Measurements from ENCODE around the gene OR2V1.
"Not testable (repeated sequence)": the region's sequence is repeated elsewhere in the genome, so short reads cannot be mapped to it uniquely, and the experiment has no call there.

The OR2V1 gene

DNA sequence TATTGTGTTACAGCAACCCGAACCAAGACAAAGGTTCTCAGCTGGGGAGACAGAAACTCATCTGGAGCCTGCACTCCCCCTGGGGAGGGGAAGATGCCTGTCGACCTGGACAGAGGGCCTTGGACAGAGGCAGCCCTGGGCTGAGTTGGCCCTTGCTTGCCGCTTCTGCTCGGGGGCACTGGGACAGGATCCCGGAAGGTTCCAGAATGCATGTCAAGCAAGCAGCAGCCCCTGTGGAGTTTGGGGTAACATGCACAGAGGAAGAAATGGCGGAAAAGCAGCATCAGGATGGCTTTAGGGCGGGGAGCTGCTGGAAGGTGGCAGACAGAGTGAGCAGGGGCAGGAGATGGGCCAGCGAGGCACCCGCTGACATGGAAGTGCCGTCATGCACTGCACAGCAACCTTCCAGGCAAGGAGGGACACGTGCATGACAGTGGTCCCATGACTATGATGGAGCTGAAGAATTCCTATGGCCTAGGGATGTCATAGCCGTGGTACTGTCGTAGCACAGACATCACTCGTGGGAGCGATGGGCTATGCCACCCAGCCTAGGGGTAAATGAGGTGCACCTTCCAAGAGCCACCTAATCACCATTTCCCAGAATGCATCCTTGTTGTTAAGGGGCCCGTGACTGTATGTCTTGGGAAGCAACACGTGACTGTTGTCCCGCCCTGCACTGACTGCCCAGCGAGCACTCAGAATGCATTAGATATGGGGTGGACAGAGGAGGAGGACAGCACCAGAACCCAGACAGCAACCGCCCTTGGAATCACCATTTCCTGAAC is 26.2 kb downstream of the OR2V1 start:
- DNase-seq (ENCODE audit: low read depth in 3 of 3, low spot score in 1 of 3) = not testable (repeated sequence)

DNA sequence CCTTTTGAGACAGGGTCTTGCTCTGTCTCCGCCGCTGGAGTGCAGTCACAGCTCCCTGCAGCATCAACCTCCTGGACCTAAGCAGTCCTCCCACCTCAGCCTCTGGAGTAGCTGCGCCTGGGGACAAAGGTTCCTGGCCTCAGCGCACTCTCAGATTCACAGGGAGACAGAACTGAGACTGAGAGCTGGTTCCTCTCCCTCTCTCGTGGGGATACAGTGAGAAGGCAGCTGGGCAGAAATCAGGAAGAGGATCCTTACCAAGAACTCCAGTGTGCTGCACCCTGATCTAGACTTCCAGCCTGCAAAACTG is 26.8 kb downstream of the OR2V1 start:
- DNase-seq (ENCODE audit: low read depth in 3 of 3, low spot score in 1 of 3) = not testable (repeated sequence)

DNA sequence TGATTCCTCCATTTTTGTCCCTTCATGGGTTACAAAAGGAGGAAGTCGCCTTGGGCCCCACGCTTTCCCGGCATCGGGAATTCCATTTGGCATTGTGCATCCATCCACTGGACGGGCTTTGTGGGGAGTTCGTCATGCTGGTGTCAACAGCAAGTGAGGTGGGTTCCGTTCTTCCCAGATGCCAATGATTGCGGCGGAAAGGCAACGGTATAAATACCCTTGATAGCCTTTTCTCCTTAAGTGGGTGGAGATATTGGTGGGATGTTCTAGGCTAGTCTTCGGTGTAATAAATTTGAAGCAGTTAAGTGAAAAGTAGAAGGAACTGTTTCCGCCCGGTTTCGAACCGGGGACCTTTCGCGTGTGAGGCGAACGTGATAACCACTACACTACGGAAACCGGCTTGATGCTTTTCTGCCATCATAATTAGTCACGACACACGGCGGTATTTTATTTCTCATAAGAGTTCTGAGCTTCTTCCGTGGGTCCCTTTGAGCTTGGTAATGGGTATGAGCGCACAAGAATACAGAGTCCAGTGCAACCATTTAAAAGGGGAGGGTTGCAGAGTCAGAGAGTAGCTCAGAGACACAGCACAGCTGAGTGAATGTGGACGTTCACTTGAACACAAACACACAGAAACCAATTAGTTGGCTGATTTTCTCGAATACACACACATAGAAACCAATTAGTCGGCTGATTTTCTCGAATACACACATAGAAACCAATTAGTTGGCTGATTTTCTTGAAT is 28.9 kb downstream of the OR2V1 start:
- not testable (repeated sequence) for DNase-seq (ENCODE audit: low read depth in 3 of 3, low spot score in 1 of 3)

DNA sequence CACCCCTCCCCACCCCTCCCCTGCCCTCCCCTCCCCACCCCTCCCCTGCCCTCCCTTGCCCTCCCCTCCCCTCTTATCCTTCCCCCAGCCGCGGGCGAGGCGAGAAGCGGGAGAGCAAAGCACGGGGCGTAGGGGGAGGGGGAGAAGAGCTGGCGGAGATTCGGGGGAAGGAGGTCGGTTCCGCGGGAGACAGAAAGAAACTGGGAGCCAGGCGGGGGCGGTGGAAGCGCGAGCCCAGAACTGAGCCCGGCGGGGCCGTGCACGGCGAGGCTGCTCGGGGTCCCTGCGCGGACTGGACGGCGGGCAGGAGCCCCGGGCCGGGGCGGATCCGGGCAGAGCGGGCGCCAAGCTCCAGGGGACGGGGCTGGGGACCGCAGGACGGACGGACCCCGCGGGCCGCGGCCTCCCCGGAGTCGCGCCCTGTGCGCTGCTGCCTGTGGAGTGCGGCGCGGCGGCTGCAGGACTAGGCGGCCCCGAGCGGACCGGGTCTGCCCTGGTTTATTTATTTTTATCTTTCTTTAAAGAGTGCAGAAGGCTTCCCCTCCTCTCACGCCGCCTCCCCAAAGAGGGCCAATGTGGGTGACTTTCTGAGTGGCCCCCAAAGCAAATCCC is 29.8 kb downstream of the OR2V1 start:
- not testable (repeated sequence) for DNase-seq (ENCODE audit: low read depth in 3 of 3, low spot score in 1 of 3)

DNA sequence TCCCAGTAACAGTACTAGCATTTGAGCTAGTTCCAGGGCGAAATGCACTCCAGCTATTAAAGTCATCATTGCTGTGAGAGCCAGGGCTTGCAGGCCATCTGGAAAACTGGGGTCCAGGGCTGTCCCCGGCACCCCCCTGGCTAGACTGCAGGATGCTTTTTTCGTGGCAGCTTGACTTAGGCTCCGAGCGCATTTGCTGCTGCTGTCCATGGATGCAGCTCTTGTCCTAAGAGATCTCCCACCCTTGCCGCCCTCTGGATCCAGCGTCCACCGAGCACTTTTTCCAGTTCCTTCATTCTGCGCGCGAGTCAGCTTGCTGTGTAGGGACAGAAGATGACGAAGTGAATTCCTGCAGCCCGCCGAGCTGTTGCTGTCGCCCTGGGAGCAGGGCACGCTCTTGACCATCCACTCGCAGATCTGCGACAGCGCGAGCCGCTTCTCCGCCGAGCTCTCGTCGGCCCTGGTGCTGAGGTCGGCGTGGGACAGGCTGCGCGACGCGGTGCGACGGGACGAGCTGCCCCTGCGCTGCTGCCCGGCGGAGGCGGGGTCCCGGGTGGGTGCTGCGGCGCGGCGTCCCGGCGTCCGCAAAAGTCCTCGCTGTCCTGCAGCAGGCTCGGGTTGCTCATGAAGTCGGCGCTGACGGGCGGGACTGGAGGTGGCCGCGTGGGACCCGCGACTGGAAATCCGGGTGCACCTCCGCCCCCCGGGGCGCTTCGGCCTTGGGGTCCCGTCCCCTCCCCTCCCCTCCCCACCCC is 30.7 kb downstream of the OR2V1 start:
- DNase-seq (ENCODE audit: low read depth in 3 of 3, low spot score in 1 of 3) = no peak

DNA sequence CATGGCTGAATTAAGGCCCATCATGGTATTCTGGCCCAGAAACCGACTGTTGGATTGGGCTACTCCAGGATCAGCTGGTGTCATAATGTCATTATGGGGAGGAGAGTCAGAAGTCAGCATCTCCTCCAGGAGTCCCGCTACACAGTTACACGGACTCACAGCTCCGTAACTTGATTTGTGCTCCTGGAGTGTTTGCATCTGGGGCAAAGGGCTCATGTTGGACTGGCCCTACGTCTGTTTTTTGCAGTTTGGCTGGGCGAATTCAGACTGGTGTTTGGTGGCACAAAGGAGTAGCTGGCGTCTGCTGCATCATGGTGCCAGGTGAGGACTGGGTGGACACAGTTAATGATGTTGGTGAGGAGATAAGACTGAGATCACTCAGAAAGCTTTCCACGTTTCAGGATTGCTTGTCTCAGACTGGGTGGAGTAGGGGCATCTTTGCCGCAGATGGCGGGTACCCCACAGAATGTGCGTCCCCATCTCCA is 31.3 kb downstream of the OR2V1 start:
- no peak for DNase-seq (ENCODE audit: low read depth in 3 of 3, low spot score in 1 of 3)

DNA sequence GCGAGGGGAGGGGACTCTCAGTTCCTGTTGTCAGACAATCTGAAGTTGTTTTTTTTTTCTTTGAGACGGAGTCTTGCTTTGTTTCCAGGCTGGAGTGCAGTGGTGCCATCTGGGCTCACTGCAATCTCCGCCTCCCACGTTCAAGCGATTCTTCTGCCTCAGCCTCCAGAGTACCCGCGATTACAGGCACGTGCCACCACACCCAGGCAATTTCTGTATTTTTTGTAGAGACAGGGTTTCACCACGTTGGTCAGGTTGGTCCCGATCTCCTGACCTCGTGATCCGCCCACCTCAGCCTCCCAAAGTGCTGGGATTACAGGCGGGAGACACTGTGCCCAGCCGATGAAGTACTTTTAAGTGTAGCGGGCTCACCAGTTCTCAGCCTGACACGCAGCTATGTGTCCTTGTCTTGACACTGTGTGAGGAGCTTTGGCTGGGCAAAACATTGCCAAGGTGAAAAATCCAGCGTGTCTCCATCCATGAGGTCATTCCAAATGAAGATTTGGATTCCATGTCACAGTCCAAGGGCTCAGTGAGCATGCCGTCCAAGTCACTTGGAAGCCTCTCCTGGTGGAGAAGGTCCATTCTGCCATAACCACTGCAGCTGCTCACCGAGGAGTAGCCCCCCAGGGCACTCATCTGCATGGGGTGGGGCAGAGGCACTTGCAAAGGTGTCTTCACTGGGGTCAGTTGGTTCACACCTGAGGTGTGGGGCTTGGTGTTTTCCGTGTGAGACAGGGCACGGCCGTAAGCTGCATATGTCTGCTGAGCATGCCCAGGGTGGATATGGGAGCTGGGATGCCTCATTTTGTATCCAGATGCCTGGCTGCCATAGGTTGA is 32.0 kb downstream of the OR2V1 start:
- DNase-seq (ENCODE audit: low read depth in 3 of 3, low spot score in 1 of 3) = no peak

DNA sequence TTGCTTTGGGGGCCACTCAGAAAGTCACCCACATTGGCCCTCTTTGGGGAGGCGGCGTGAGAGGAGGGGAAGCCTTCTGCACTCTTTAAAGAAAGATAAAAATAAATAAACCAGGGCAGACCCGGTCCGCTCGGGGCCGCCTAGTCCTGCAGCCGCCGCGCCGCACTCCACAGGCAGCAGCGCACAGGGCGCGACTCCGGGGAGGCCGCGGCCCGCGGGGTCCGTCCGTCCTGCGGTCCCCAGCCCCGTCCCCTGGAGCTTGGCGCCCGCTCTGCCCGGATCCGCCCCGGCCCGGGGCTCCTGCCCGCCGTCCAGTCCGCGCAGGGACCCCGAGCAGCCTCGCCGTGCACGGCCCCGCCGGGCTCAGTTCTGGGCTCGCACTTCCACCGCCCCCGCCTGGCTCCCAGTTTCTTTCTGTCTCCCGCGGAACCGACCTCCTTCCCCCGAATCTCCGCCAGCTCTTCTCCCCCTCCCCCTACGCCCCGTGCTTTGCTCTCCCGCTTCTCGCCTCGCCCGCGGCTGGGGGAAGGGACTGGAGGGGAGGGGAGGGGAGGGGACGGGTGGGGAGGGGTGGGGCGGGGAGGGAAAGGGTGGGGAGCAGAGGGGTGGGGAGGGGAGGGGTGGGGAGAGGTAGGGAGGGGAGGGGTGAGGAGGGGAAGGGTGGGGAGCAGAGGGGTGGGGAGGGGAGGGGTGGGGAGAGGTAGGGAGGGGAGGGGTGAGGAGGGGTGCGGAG is 33.0 kb downstream of the OR2V1 start:
- not testable (repeated sequence) for DNase-seq (ENCODE audit: low read depth in 3 of 3, low spot score in 1 of 3)

DNA sequence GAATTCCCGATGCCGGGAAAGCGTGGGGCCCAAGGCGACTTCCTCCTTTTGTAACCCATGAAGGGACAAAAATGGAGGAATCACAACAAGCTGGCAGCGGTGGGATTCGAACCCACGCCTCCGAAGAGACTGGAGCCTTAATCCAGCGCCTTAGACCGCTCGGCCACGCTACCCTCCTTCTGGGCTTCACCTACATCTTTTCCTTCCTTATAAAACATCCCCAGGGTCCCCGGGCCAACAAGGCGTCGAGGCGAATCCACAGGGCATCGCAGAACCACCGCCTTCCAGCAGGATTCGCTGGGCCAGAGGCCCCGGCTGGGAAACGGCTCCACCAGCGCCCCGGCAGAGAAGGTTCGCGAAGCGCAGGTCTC is 33.6 kb downstream of the OR2V1 start:
- not testable (repeated sequence) for DNase-seq (ENCODE audit: low read depth in 3 of 3, low spot score in 1 of 3)

DNA sequence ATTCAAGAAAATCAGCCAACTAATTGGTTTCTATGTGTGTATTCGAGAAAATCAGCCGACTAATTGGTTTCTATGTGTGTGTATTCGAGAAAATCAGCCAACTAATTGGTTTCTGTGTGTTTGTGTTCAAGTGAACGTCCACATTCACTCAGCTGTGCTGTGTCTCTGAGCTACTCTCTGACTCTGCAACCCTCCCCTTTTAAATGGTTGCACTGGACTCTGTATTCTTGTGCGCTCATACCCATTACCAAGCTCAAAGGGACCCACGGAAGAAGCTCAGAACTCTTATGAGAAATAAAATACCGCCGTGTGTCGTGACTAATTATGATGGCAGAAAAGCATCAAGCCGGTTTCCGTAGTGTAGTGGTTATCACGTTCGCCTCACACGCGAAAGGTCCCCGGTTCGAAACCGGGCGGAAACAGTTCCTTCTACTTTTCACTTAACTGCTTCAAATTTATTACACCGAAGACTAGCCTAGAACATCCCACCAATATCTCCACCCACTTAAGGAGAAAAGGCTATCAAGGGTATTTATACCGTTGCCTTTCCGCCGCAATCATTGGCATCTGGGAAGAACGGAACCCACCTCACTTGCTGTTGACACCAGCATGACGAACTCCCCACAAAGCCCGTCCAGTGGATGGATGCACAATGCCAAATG is 34.1 kb downstream of the OR2V1 start:
- DNase-seq (ENCODE audit: low read depth in 3 of 3, low spot score in 1 of 3) = not testable (repeated sequence)

DNA sequence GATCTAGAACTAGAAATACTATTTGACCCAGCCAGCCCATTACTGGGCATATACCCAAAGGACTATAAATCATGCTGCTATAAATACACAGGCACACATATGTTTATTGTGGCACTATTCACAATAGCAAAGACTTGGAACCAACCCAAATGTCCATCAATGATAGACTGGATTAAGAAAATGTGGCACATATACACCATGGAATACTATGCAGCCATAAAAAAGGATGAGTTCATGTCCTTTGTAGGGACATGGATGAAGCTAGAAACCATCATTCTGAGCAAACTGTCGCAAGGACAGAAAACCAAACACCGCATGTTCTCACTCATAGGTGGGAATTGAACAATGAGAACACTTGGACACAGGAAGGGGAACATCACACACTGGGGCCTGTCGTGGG is 35.8 kb downstream of the OR2V1 start:
- not testable (repeated sequence) for DNase-seq (ENCODE audit: low read depth in 3 of 3, low spot score in 1 of 3)

DNA sequence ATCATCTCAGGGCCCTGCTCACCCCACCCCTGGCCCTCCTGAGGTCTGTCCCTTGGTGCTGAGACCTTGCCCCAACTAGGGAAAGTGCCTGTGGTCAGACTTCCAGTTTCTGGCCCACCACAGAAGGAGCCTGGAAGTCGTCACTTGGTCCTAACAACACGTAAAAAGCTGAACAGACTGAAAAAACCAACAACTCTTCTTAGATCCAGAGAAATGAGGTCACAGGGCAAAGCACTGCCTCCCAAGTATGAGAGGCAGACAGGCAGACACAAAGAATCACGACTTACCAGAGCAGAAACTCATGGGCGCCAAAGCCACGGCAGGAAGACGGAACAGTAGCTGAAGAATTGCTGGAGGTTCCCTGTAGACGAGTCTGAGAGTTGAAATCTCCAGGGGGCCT is 38.5 kb downstream of the OR2V1 start:
- no peak for DNase-seq (ENCODE audit: low read depth in 3 of 3, low spot score in 1 of 3)

DNA sequence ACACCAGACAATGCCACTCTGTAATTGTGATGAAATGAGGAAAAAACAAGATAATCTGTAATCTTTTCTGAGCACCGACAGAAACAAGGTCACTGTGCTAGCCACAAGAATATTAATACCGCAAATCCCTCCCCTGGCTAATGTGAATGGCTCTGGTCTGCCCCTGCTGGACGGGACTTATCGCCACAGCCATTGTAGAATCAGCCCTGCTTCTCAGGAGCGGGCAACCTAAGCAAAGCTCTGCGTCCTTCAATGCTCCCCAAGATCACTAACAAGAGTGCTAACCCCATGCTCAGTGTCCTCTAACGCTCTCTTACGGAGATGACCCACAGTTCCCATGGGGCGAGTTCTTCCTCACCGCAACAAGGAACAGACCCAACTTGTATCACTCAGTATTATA is 42.7 kb downstream of the OR2V1 start:
- no peak for DNase-seq (ENCODE audit: low read depth in 3 of 3, low spot score in 1 of 3)

DNA sequence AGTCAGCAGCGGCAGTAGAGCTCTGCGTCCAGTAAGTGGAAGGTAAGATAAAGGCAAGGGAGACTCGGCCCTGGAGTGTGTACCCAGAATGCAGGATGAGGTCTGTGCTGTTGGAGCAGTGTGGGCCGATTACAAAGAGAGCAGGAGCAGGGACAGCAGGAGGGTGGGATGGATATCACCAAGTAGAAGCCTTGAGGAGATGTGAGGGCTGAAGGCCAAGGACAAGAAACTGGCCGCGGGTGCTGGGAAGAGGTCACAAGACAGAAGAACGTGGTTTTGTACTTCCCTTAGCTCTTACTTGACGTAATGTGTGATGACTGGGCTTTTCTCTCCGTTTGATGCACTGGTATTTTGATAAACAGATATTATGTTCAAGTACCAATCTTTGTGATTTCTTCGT is 43.7 kb downstream of the OR2V1 start:
- DNase-seq (ENCODE audit: low read depth in 3 of 3, low spot score in 1 of 3) = no peak

DNA sequence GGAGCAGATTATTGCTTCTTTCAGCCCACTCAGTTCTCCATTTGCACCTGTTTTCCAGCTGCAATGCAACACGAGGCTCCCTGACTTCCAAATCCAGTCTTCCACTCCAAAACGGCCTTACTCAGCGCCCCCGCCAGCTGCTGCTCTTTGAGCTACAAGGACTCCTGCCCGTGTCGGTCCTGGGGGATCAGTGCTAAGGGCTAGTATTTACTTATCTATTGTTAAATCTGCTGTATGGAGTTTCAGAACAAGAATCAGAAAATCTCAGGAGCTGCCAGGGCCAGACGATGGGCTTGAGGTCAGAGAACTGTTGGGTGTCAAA is 44.1 kb downstream of the OR2V1 start:
- no peak for DNase-seq (ENCODE audit: low read depth in 3 of 3, low spot score in 1 of 3)

DNA sequence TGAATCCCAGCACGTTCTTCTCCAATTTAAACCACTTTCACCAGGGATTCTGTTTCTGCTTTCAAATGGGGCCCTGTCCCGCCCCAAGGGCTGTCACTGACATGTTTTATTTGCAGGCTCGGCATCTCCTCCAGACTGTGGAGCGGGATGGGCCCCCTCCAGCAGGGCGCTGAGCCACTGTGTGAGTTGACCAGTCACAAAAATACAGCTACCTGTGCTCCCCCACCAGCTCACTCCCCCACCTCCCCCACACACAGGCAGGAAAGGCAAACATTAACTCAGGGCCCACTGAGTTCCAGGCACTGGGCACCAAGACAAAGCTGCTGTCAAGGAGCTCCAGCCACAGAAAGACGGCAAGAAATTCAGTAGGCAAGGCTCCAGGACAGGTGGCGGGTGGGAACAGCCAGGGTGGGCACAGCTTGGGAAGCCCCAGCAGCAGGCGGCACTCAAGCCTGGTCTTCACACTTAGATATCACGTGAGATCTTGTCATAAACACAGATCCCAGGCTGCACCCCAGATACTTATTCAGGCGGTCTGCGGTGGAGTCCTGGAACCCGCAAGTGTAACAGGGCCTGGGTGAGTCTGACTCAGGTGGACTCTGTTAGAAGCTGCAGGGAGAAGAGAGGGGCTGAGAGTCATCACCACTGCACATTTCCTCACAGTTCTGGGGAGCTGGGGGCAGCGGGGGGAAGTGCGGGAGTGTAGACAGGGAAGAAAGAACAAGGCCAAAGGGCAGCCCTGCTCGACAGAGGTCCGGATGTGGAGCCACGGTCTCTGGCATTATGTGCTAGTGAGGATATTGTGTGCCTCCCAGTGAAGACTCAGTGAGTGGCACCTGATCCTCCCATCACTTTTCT is 44.7 kb downstream of the OR2V1 start:
- no peak for DNase-seq (ENCODE audit: low read depth in 3 of 3, low spot score in 1 of 3)

DNA sequence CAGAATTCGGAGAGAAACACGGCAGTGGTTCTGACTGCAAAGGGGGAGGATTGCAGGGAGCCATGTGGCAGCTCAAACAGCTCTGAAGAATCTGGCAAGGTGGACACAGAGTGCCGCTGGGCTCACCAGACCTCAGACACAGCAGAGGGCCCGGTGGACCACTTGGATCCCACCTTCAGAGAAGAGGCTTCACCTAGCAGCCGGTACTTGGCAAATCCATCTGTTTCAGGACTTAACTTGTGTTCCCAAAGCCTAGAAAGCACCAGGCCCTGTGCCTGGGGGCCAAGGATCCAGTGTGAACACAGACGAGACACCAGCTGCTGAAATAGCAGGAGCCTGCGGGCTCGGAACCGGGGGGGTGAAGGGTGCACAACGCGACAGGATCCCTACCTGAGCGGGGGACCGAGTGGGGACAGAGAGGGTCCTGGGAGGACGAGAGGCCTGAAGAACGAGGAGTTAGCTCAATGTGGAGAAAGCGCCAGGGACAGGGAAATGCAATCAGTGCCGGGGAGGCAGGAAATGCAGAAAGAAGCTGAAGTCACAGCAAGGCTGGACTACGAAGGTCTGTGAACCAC is 46.3 kb downstream of the OR2V1 start:
- DNase-seq (ENCODE audit: low read depth in 3 of 3, low spot score in 1 of 3) = no peak

DNA sequence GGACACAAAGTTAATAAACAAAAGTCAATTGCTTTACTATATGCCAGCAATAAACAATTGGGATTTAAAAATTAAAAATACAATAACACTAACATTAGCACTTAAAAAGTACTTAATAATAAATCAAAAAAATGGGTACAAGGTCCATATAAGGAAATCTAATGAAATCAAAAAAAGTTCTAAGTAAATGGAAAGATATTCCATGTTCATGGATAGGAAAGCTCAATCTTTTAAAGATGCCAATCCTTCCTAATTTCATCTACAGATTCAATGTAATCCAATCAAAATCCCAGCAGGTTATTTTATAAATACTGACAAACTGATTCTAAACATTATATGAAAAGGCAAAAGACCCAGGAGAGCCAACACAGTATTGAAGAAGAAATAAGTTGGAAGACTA is 49.0 kb downstream of the OR2V1 start:
- no peak for DNase-seq (ENCODE audit: low read depth in 3 of 3, low spot score in 1 of 3)

All from stimulated activated CD4-positive, alpha-beta T cell treated with anti-CD3 and anti-CD28 coated beads, TNF-alpha, amount 100 ng/mL, for 1 hour (primary cell).